Nephron progenitor cell (in vitro differentiated cells): Measurements from ENCODE around the gene TIMP1.
A peak's percentile ranks its signal among the peaks of the same experiment; 100 is the strongest.

ENCODE experiments used
- DNase-seq: peaks from one replicate; pipeline ENCODE4 v3.0.0; 2021
- H3K27ac Mint-ChIP-seq: 2 replicates; pipeline ENCODE4 v1.8.0; 2021; ENCODE audit warnings: mild to moderate bottlenecking, moderate library complexity, mixed read lengths
- H3K27me3 Mint-ChIP-seq: 2 replicates; pipeline ENCODE4 v1.8.0; 2021; ENCODE audit warnings: mild to moderate bottlenecking, low read depth, mixed read lengths; ENCODE audit not compliant: poor library complexity
- H3K36me3 Mint-ChIP-seq: 2 replicates; pipeline ENCODE4 v1.8.0; 2021; ENCODE audit warnings: low read depth, mixed read lengths
- H3K4me1 Mint-ChIP-seq: 2 replicates; pipeline ENCODE4 v1.8.0; 2021; ENCODE audit warnings: mixed read lengths
- H3K4me3 Mint-ChIP-seq: 2 replicates; pipeline ENCODE4 v1.8.0; 2021; ENCODE audit warnings: mild to moderate bottlenecking, moderate library complexity, mixed read lengths
- H3K9me3 Mint-ChIP-seq: 2 replicates; pipeline ENCODE4 v1.8.0; 2021; ENCODE audit warnings: mild to moderate bottlenecking, moderate library complexity, mixed read lengths
- CTCF ChIP-seq: fragments of 200-600 bp; sonication (generic); IDR thresholded peaks from 2 replicates; pipeline ENCODE4 v1.5.0; 2021; ENCODE audit warnings: antibody characterized with exemption

TIMP1 gene

DNA sequence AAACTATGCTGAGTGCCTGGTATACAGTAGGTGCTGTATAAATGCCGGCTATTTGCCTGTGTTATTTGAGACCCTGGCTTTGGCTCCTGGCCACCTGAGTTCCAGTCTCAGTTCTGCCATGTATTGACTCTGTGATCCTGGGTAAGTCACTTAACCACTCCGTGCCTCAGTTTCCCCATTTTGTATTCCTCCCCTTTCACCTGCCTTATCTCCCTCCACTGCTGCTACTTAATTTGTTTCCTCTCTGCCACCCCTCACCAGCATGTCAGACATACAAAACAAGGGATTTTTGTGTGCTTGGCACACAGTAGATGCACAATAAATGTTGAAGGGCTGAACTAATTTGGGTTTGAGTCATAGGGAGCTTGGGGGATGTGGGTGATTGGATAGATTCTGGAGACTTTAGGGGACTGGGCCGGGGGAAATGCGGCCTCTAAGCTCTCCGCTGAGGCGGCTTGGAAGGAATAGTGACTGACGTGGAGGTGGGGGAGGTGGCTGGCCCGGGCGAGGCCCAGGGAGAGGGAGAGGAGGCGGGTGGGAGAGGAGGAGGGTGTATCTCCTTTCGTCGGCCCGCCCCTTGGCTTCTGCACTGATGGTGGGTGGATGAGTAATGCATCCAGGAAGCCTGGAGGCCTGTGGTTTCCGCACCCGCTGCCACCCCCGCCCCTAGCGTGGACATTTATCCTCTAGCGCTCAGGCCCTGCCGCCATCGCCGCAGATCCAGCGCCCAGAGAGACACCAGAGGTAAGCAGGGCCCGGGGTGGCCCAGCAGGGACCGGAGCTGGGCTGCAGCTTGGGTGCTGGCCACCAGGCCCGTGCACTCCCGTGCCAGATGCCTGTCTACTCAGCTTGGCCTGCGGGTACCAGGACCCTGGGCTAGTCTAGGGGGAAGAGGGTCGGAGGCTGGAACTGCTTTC lies at the start of gene TIMP1:
TSS of gene TIMP1 (plus strand) at position 706 of the 917 bp plus-strand sequence. CDS start 980 bp downstream, outside the sequence.
- peaks cover 69% of the 10 kb centered on the region for H3K9me3 Mint-ChIP-seq
- peaks cover 40% of the 10 kb centered on the region for H3K4me1 Mint-ChIP-seq
- peak; percentile 77 for DNase-seq
- no peak for TF ChIP-seq CTCF
- peaks cover 11% of the 10 kb centered on the region for H3K36me3 Mint-ChIP-seq
- peak within 1 kb of the TSS; percentile 66 for H3K4me3 Mint-ChIP-seq
- no peak within 1 kb of the TSS for H3K27ac Mint-ChIP-seq
- H3K27me3 Mint-ChIP-seq: peaks cover 2% of the 10 kb centered on the region

- Mint-ChIP-seq H3K4me1 (peaks cover 7% of the 10 kb centered on the region), H3K4me3 (no peak overlapping the region), H3K9me3 (peaks cover 48% of the 10 kb centered on the region), H3K27me3 (peaks cover 2% of the 10 kb centered on the region), H3K27ac (no peak overlapping the region), H3K36me3 (no peaks in the 10 kb centered on the region)
- no peak for DNase-seq
- TF ChIP-seq CTCF: no peak
These were observed 42.4 kb upstream of the TIMP1 start for GRCh38 chrX:47539860-47540259.

DNA sequence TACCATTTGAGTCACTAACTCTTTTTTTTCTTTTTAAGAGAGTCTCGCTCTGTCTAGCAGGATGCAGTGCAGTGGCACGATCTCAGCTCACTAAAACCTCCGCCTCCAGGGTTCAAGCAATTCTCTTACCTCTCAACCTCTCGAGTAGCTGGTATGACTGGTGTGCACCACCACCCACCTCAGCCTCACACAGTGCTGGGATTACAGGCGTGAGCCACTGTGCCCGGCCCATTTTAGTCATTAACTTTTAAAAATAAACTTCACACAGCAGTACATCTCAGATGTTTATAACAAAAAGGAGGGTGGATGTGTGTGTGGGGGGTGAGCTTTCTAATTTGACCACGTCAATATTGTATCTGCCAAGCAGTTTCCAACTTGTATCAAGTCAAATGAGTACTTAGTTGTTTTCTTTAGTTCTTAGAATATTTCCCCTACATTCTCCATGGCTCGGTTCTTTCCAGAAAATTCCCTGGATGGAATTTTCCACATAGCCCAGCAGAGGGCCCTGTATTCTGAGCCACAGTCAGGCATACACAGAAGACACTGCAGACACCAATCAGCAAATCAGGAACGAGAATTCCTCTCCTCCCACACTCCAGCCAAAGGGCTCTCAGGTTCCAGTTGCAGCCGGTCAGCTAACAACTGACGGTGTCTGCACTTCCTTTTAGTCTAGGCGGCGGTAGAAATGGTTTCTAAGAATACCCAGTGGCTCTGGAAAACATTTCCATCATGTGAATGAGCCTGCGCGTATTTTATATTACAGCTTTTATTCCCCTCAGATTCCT lies 41.3 kb upstream of the TIMP1 start:
- H3K4me3 Mint-ChIP-seq: no peak overlapping the region
- peaks cover 7% of the 10 kb centered on the region for H3K4me1 Mint-ChIP-seq
- no peaks in the 10 kb centered on the region for H3K36me3 Mint-ChIP-seq
- H3K27me3 Mint-ChIP-seq: peaks cover 2% of the 10 kb centered on the region
- peak; percentile 36 for TF ChIP-seq CTCF
- H3K9me3 Mint-ChIP-seq: peaks cover 46% of the 10 kb centered on the region
- DNase-seq: peak; percentile 47
- no peak overlapping the region for H3K27ac Mint-ChIP-seq

GRCh38 chrX:47543496-47543895 lies 38.7 kb upstream of the TIMP1 start:
- Mint-ChIP-seq H3K9me3 (peaks cover 41% of the 10 kb centered on the region), H3K27me3 (peaks cover 5% of the 10 kb centered on the region), H3K4me3 (no peak overlapping the region), H3K36me3 (no peaks in the 10 kb centered on the region), H3K27ac (no peak overlapping the region), H3K4me1 (peaks cover 7% of the 10 kb centered on the region)
- TF ChIP-seq CTCF: no peak
- no peak for DNase-seq

DNA sequence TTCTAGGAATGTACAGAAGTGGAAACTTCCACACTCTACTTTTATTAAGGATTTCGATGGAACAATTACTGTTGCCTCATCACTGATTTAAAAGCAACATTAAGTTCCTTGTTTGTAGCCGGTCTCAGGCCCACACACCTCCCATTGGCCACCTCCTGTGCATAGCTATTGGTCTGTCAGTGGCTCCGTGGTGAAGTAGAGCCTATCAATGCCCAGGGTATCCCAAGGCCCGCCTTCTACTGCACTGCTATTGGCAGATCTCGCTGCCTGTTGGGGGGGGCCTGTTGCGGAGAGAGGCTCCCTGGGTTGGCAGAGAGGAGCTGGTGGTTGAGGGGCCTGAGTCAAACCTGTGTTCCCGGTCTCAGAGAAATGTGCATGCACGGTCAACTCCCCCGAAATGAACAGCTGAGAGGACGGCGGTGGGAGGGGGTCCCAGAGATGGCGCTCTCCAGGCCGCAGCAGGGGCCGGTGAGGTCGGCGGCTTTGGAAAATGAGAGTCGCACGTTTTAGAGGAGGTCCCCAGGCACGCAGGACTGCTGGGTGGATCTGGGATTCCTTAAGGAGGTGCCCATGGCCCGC lies 26.1 kb upstream of the TIMP1 start:
- no peak for TF ChIP-seq CTCF
- peak overlapping the region; percentile 86 for H3K4me3 Mint-ChIP-seq
- peaks cover 29% of the 10 kb centered on the region for H3K4me1 Mint-ChIP-seq
- H3K9me3 Mint-ChIP-seq: peaks cover 51% of the 10 kb centered on the region
- peak overlapping the region; percentile 66 for H3K27ac Mint-ChIP-seq
- H3K36me3 Mint-ChIP-seq: no peaks in the 10 kb centered on the region
- H3K27me3 Mint-ChIP-seq: no peaks in the 10 kb centered on the region
- peak; percentile 75 for DNase-seq
